GM12874 (cell line): ENCODE results near the gene PLXNC1.

Source experiments
- CTCF ChIP-seq: IDR thresholded peaks from 2 replicates; pipeline ENCODE4 v1.5.1; 2011; ENCODE audit warnings: low read depth, mild to moderate bottlenecking, control low read depth, low read length, moderate library complexity; ENCODE audit not compliant: insufficient read depth

PLXNC1 gene

GRCh38 chr12:94290353-94290752 is 142.0 kb downstream of the PLXNC1 start:
- no peak for TF ChIP-seq CTCF

- TF ChIP-seq CTCF, result no peak
Measured at GRCh38 chr12:94297096-94297699, 148.8 kb downstream of the PLXNC1 start.

DNA sequence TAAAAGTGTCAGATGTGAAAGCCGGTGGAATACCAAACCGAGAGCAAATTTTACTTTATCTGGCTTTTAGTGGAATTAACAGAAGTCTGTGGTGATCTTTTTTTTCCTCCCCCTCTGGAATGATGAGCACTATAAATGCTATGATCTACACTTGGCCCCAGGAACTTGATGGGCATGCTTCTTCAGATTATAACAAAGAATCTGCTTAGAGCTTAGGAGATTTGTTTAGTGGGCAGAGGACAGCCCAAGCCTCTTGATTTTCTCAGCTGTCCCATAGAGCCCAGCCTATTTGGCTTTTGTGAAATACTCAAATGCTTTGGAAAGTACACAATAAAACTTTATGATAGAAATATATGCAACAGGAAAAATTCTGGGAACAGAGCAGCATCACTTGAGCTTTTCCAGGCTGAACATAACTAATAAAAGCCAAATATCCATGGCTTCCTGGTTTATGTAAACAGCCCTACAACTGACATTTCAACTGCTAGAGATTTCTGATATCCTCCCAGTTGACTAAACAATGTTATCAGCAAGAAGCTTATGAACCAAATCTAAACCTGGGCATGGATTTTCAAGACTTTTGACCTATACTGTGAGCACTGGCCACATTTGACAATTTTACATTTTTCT is 149.6 kb downstream of the PLXNC1 start:
- TF ChIP-seq CTCF, result no peak

DNA sequence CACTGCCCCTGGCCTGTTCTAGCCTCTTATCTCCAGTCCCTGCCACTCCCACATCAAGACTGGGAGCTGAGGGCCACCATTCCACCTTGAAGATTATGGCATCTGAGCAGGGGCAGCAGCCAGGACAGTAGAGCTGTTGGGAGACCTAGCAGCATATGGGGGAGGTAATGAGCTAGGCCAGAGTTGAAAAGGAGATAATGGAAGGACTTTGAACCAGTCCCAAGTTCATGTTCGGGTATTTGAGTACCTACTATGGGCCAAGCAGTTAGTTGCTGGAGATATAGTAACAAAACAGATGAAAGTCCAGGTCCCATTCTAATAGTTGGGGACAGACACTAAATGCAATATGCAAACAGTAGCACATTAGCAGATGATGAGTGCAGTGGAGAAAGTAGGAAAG is 151.5 kb downstream of the PLXNC1 start:
- TF ChIP-seq CTCF, result no peak

DNA sequence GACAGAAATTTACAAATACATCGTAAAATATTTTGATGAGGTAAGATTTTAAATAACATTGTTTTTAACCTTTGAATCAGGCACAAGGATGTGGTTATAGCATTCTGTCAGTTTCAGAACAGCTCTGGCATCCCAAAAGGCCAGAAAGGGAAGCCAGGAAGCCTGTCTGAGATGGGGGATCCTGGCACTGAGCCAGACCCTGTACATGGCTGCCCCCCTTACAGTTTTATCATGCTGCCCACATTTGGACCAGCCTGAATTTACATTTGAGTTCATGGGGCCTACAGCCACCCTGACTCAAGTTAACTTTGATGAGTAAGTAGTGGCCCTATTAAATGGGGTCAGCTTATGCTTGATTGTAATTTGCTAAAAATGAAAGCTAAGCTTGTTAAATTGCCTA is 155.6 kb downstream of the PLXNC1 start:
- no peak for TF ChIP-seq CTCF

GRCh38 chr12:94304566-94305061 is 156.2 kb downstream of the PLXNC1 start:
- no peak for TF ChIP-seq CTCF

DNA sequence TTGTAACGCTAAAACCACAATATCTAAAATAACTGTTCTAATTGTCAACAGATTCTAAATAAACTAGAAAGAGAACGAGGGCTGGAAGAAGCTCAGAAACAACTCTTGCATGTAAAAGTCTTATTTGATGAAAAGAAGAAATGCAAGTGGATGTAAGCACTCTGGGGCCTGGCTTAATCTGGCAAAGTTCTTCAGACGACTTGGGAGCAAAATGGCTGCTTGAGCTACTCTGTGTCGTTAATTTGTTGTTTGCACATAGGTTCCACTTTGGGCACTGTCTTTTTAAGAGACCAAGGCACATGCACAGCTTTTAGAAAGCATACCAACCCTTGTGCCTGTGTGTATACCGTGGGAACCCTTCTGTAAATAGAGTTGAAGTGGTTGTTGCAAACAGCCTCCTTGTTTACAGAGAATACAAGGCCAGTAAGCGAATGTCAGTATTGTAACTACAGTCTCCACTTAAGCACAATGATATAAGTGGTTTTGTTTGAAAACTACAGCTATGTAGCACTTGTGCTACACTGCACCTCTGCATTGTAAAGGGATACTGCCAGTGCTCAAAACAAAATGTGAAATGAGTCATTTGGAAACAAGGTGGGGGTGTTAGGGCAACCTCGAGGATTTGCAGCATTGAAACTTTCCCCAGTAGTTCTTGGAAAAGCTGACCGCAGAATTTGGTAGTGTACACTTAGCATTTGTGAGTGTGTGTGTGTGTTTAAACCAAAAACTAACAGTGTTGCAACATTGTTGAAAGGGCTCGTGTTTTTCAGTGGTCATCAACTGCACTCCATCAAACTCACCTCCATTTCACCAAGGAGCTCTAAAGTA is 157.0 kb downstream of the PLXNC1 start:
- no peak for TF ChIP-seq CTCF
